GM12878 (cell line): ENCODE data around the gene TM4SF18. TPM values are rescaled to one million over a fixed set of nuclear protein-coding genes. Genes with fewer than 3 reads are reported as not detected.

Experiments used
- CEBPB ChIP-seq, 2 experiments: fragments of 150-350 bp in 1 of 2; IDR thresholded peaks; 2 replicates each; pipeline ENCODE4 v1.6.1; 2012 to 2014; ENCODE audit warnings: low read depth in 2 of 2, low read length in 2 of 2, borderline replicate concordance in 1 of 2, inconsistent platforms in 1 of 2
- CUX1 ChIP-seq: IDR thresholded peaks from 2 replicates; pipeline ENCODE4 v1.6.1; 2012; ENCODE audit warnings: improper control_type of control experiment, low read depth, low read length; ENCODE audit not compliant: insufficient replicate concordance
- EED ChIP-seq: sonication (generic); IDR thresholded peaks from 2 replicates; pipeline ENCODE4 v1.6.1; 2016; ENCODE audit warnings: antibody characterized with exemption, low read depth
- USF1 ChIP-seq: IDR thresholded peaks from 2 replicates; pipeline ENCODE4 v1.6.1; 2011; ENCODE audit warnings: borderline replicate concordance, low read depth, mild to moderate bottlenecking, moderate library complexity, mixed read lengths, low read length; ENCODE audit not compliant: insufficient read depth; ENCODE audit errors: extremely low read length
- polyA plus RNA-seq, 11 experiments: library from polyadenylated mRNA; depleted of rRNA in 4 of 11; unstranded in 6 of 11; stranded (reverse) in 5 of 11; fragments of >200 nt; fragmentation: Nextera tagmentation in 4 of 11; fragmentation: Illumina TruSeq in 1 of 11; extraction: Ambion mirVana in 4 of 11; extraction: Trizol in 1 of 11; gene quantifications; 1 replicate in 1 of 11; 2 replicates in 10 of 11; pipeline versions ENCODE4 v1.2.1 to v1.2.3, GENCODE V29; 2011 to 2016; ENCODE audit warnings: inconsistent platforms in 2 of 11, missing spikeins in 2 of 11, low read depth in 1 of 11
- total RNA-seq, 4 experiments: library from RNA; depleted of rRNA in 3 of 4; stranded (reverse); fragments of >200 nt in 3 of 4; fragmentation: Illumina TruSeq in 1 of 4; extraction: Trizol in 1 of 4; gene quantifications; 2 replicates each; pipeline versions ENCODE4 v1.2.1 to v1.2.3, GENCODE V29; 2013 to 2021

The TM4SF18 gene
- total and polyA plus RNA-seq, 10 of the 15 experiments (the other 5 are each of a cell fraction or from before 2014, with no cell fraction given), result 0.01 TPM; not detected in 9

GRCh38 chr3:149269687-149270086 is 63.7 kb downstream of the TM4SF18 start (continued):
- TF ChIP-seq CUX1 (no peak), USF1 (no peak), CEBPB (IDR thresholded peaks at IDR 0.05; ENCODE audit: borderline replicate concordance in 1 of 2, low read depth in 2 of 2, low read length in 2 of 2) (no peak), EED (no peak)

Other genes starting within 250 kb of the TM4SF18 start
- 30.5 and 38.4 TPM in 2 replicates for gene HLTF, start 247.1 kb downstream of the TM4SF18 start, total RNA-seq (2014; rRNA removed)
- gene HLTF, start 247.1 kb downstream of the TM4SF18 start, total RNA-seq (2014; rRNA removed; fragmentation: Illumina TruSeq; extraction: Trizol), result 41.6 and 44.6 TPM in 2 replicates
- gene HLTF, start 247.1 kb downstream of the TM4SF18 start, total RNA-seq (2021), result 40.1 and 43.0 TPM in 2 replicates
- 32.8 and 60.8 TPM in 2 replicates for gene HLTF, start 247.1 kb downstream of the TM4SF18 start, polyA plus RNA-seq (2011; rRNA removed)
- 30.4 and 35.8 TPM in 2 replicates for gene HLTF, start 247.1 kb downstream of the TM4SF18 start, polyA plus RNA-seq (2014; fragmentation: Illumina TruSeq; extraction: Trizol)
- gene HLTF, start 247.1 kb downstream of the TM4SF18 start, polyA plus RNA-seq (2014; fragmentation: Nextera tagmentation; extraction: Ambion mirVana), result 10 to 100 TPM; 13.7 to 26.8 TPM
- 17.9 and 24.7 TPM in 2 replicates for gene HLTF, start 247.1 kb downstream of the TM4SF18 start, polyA plus RNA-seq (2014; rRNA removed)
- 10 to 100 TPM; 43.6 to 50.4 TPM for gene HLTF, start 247.1 kb downstream of the TM4SF18 start, polyA plus RNA-seq (2016; fragmentation: Nextera tagmentation; extraction: Ambion mirVana)
- gene HPS3, start 204.0 kb downstream of the TM4SF18 start, total RNA-seq (2014; rRNA removed), result 14.4 and 15.8 TPM in 2 replicates
- gene HPS3, start 204.0 kb downstream of the TM4SF18 start, total RNA-seq (2014; rRNA removed; fragmentation: Illumina TruSeq; extraction: Trizol), result 15.2 and 15.4 TPM in 2 replicates
- 11.9 and 12.9 TPM in 2 replicates for gene HPS3, start 204.0 kb downstream of the TM4SF18 start, total RNA-seq (2021)
- gene HPS3, start 204.0 kb downstream of the TM4SF18 start, polyA plus RNA-seq (2011; rRNA removed), result 24.5 and 30.5 TPM in 2 replicates
- 15.9 and 19.3 TPM in 2 replicates for gene HPS3, start 204.0 kb downstream of the TM4SF18 start, polyA plus RNA-seq (2014; fragmentation: Illumina TruSeq; extraction: Trizol)
- 1 to 10 TPM; 2.7 to 4.5 TPM for gene HPS3, start 204.0 kb downstream of the TM4SF18 start, polyA plus RNA-seq (2014; fragmentation: Nextera tagmentation; extraction: Ambion mirVana)
- 12.0 and 12.9 TPM in 2 replicates for gene HPS3, start 204.0 kb downstream of the TM4SF18 start, polyA plus RNA-seq (2014; rRNA removed)
- 10 to 100 TPM; 21.8 to 26.5 TPM for gene HPS3, start 204.0 kb downstream of the TM4SF18 start, polyA plus RNA-seq (2016; fragmentation: Nextera tagmentation; extraction: Ambion mirVana)
- gene CP, start 111.8 kb downstream of the TM4SF18 start, total RNA-seq (2014; rRNA removed), result not detected in 2 replicates
- not detected in 2 replicates for gene CP, start 111.8 kb downstream of the TM4SF18 start, total RNA-seq (2014; rRNA removed; fragmentation: Illumina TruSeq; extraction: Trizol)
- gene CP, start 111.8 kb downstream of the TM4SF18 start, total RNA-seq (2021), result 0.51 and 1.2 TPM in 2 replicates
- 0.06 TPM in 1 of 2 replicates, not detected in the other for gene CP, start 111.8 kb downstream of the TM4SF18 start, polyA plus RNA-seq (2011; rRNA removed)
- gene CP, start 111.8 kb downstream of the TM4SF18 start, polyA plus RNA-seq (2014; fragmentation: Illumina TruSeq; extraction: Trizol), result not detected in 2 replicates
- under 1 TPM in 1 of 2 experiments, not detected in 1; 0.14 TPM for gene CP, start 111.8 kb downstream of the TM4SF18 start, polyA plus RNA-seq (2014; fragmentation: Nextera tagmentation; extraction: Ambion mirVana)
- not detected in 2 replicates for gene CP, start 111.8 kb downstream of the TM4SF18 start, polyA plus RNA-seq (2014; rRNA removed)
- under 1 TPM; 0.21 to 0.39 TPM for gene CP, start 111.8 kb downstream of the TM4SF18 start, polyA plus RNA-seq (2016; fragmentation: Nextera tagmentation; extraction: Ambion mirVana)
- not detected in 2 replicates for gene TM4SF1, start 44.0 kb upstream of the TM4SF18 start, total RNA-seq (2014; rRNA removed)
- gene TM4SF1, start 44.0 kb upstream of the TM4SF18 start, total RNA-seq (2014; rRNA removed; fragmentation: Illumina TruSeq; extraction: Trizol), result not detected in 2 replicates
- 0.56 and 1.2 TPM in 2 replicates for gene TM4SF1, start 44.0 kb upstream of the TM4SF18 start, total RNA-seq (2021)
- 0.05 TPM in 1 of 2 replicates, not detected in the other for gene TM4SF1, start 44.0 kb upstream of the TM4SF18 start, polyA plus RNA-seq (2011; rRNA removed)
- gene TM4SF1, start 44.0 kb upstream of the TM4SF18 start, polyA plus RNA-seq (2014; fragmentation: Illumina TruSeq; extraction: Trizol), result not detected in 2 replicates
- not detected for gene TM4SF1, start 44.0 kb upstream of the TM4SF18 start, polyA plus RNA-seq (2014; fragmentation: Nextera tagmentation; extraction: Ambion mirVana)
- gene TM4SF1, start 44.0 kb upstream of the TM4SF18 start, polyA plus RNA-seq (2014; rRNA removed), result not detected in 2 replicates
- gene TM4SF1, start 44.0 kb upstream of the TM4SF18 start, polyA plus RNA-seq (2016; fragmentation: Nextera tagmentation; extraction: Ambion mirVana), result not detected
- gene TM4SF4, start 141.1 kb upstream of the TM4SF18 start, total RNA-seq (2014; rRNA removed), result not detected in 2 replicates
- not detected in 2 replicates for gene TM4SF4, start 141.1 kb upstream of the TM4SF18 start, total RNA-seq (2014; rRNA removed; fragmentation: Illumina TruSeq; extraction: Trizol)
- gene TM4SF4, start 141.1 kb upstream of the TM4SF18 start, total RNA-seq (2021), result 1.3 and 1.7 TPM in 2 replicates
- gene TM4SF4, start 141.1 kb upstream of the TM4SF18 start, polyA plus RNA-seq (2011; rRNA removed), result not detected in 2 replicates
- gene TM4SF4, start 141.1 kb upstream of the TM4SF18 start, polyA plus RNA-seq (2014; fragmentation: Illumina TruSeq; extraction: Trizol), result not detected in 2 replicates
- gene TM4SF4, start 141.1 kb upstream of the TM4SF18 start, polyA plus RNA-seq (2014; fragmentation: Nextera tagmentation; extraction: Ambion mirVana), result under 1 TPM in 1 of 2 experiments, not detected in 1; 0.06 TPM
- not detected in 2 replicates for gene TM4SF4, start 141.1 kb upstream of the TM4SF18 start, polyA plus RNA-seq (2014; rRNA removed)
- not detected for gene TM4SF4, start 141.1 kb upstream of the TM4SF18 start, polyA plus RNA-seq (2016; fragmentation: Nextera tagmentation; extraction: Ambion mirVana)